Activated CD4-positive, alpha-beta T cell treated with anti-CD3 and anti-CD28 coated beads, Interleukin-2, amount 10 ng/mL, durations not matched to agents 7 days and 5 days (primary cell): ENCODE data around the gene SYVN1. TPM values are rescaled to one million over a fixed set of nuclear protein-coding genes. Genes with fewer than 3 reads are reported as not detected.

Experiments
- CTCF ChIA-PET: fragments of 350-600 bp; sonication (Branson Sonifier 250); formaldehyde crosslinking; loops from one replicate; lab custom pipeline; 2021; ENCODE audit warnings: antibody characterized with exemption; lab: Charles Lee
- POLR2A ChIA-PET: fragments of 350-600 bp; sonication (Branson Sonifier 250); formaldehyde crosslinking; loops from one replicate; lab custom pipeline; 2021; ENCODE audit warnings: antibody characterized with exemption; lab: Charles Lee
- DNase-seq: peaks from one replicate; pipeline ENCODE4 v3.0.0-alpha.2; 2020
- H3K27ac Mint-ChIP-seq: one replicate; pipeline ENCODE4 v1.8.0; 2021; ENCODE audit warnings: mild to moderate bottlenecking, moderate library complexity, mixed read lengths
- H3K27me3 Mint-ChIP-seq: one replicate; pipeline ENCODE4 v1.8.0; 2021; ENCODE audit warnings: mixed read lengths
- H3K36me3 Mint-ChIP-seq: one replicate; pipeline ENCODE4 v1.8.0; 2021; ENCODE audit warnings: low read depth, mixed read lengths
- H3K4me1 Mint-ChIP-seq: one replicate; pipeline ENCODE4 v1.8.0; 2021; ENCODE audit warnings: mixed read lengths
- H3K4me3 Mint-ChIP-seq: one replicate; pipeline ENCODE4 v1.8.0; 2021; ENCODE audit warnings: mild to moderate bottlenecking, moderate library complexity, mixed read lengths
- H3K9me3 Mint-ChIP-seq: one replicate; pipeline ENCODE4 v1.8.0; 2021; ENCODE audit warnings: mixed read lengths
- microRNA-seq: library from miRNA; unstranded; fragments of <30 nt; microRNA quantifications from one replicate; pipeline ENCODE4 v1.2.0, GENCODE V29; 2021; ENCODE audit warnings: borderline microRNAs expressed, borderline replicate concordance
- total RNA-seq, 2 experiments: library from RNA; stranded (reverse); gene quantifications; one replicate each; pipeline ENCODE4 v1.2.3, GENCODE V29; 2021

Gene SYVN1
- total RNA-seq, 2 experiments from 2014 or later: 40.5 to 42.2 TPM

GRCh38 chr11:65084598-65085375 is 49.5 kb downstream of the SYVN1 start:
- peaks cover 49% of the 10 kb centered on the region for H3K4me1 Mint-ChIP-seq
- POLR2A ChIA-PET: interaction anchor here (0.6 kb wide), 1 partner anchor 8 kb away, joined by 4 read pairs; no protein-coding TSS in a partner anchor
- CTCF ChIA-PET: interaction anchor here (0.9 to 2.5 kb wide), 5 partner anchors 10 to 71 kb away, joined by 3 to 8 read pairs (median 4); partner anchors contain the start of genes ARL2, FAU, MRPL49 and TM7SF2
- H3K27me3 Mint-ChIP-seq: no peaks in the 10 kb centered on the region
- H3K9me3 Mint-ChIP-seq: no peaks in the 10 kb centered on the region
- no peak for DNase-seq
- peaks cover 48% of the 10 kb centered on the region for H3K36me3 Mint-ChIP-seq
- H3K27ac Mint-ChIP-seq: peak overlapping the region; percentile 99
- peak overlapping the region; percentile 98 for H3K4me3 Mint-ChIP-seq

GRCh38 chr11:65083834-65084597 is 50.3 kb downstream of the SYVN1 start, which contains the start of the genes CDCA5 and ZFPL1:
Gene CDCA5 (minus strand): TSS chr11:65084040. CDS start chr11:65083978, 62 bp downstream.
Gene ZFPL1 (plus strand): TSS chr11:65084222. CDS start chr11:65084699, 477 bp downstream.
- Mint-ChIP-seq H3K9me3 (no peaks in the 10 kb centered on the region), H3K27me3 (no peaks in the 10 kb centered on the region), H3K27ac (peak within 1 kb of the TSS; percentile 99), H3K36me3 (peaks cover 45% of the 10 kb centered on the region), H3K4me3 (peak within 1 kb of the TSS; percentile 98), H3K4me1 (peaks cover 51% of the 10 kb centered on the region)
- CTCF ChIA-PET: interaction anchor here (0.7 to 5.0 kb wide), 6 partner anchors 11 to 69 kb away, joined by 3 to 24 read pairs (median 4); partner anchors contain the start of genes ARL2, TM7SF2 and ZNHIT2
- POLR2A ChIA-PET: no interaction called here
- DNase-seq: peak; percentile 97

- CTCF ChIA-PET: interaction anchor here (0.5 to 5.0 kb wide), 10 partner anchors 11 to 239 kb away, joined by 3 to 24 read pairs (median 4); partner anchors contain the start of genes ARL2, TM7SF2 and ZNHIT2
- DNase-seq: peak; percentile 17
- Mint-ChIP-seq H3K36me3 (peaks cover 53% of the 10 kb centered on the region), H3K27me3 (no peaks in the 10 kb centered on the region), H3K27ac (peak overlapping the region; percentile 99), H3K4me1 (peaks cover 59% of the 10 kb centered on the region), H3K9me3 (no peaks in the 10 kb centered on the region), H3K4me3 (peak overlapping the region; percentile 98)
- POLR2A ChIA-PET: interaction anchor here (0.7 kb wide), 1 partner anchor 417 kb away, joined by 3 read pairs; no protein-coding TSS in a partner anchor
Measured at GRCh38 chr11:65083134-65083833, 51.0 kb downstream of the SYVN1 start.

- H3K4me1 Mint-ChIP-seq: peaks cover 58% of the 10 kb centered on the region
- POLR2A ChIA-PET: no interaction called here
Measured at GRCh38 chr11:65078786-65079342, 55.5 kb downstream of the SYVN1 start.

GRCh38 chr11:65078151-65078550 is 56.2 kb downstream of the SYVN1 start:
- Mint-ChIP-seq H3K4me3 (no peak overlapping the region), H3K4me1 (peaks cover 52% of the 10 kb centered on the region)

More at GRCh38 chr11:65078786-65079342, 55.5 kb downstream of the SYVN1 start:
- DNase-seq: no peak
- no peak overlapping the region for H3K4me3 Mint-ChIP-seq
- H3K36me3 Mint-ChIP-seq: peaks cover 62% of the 10 kb centered on the region
- H3K9me3 Mint-ChIP-seq: no peaks in the 10 kb centered on the region
- no peaks in the 10 kb centered on the region for H3K27me3 Mint-ChIP-seq
- peak overlapping the region; percentile 91 for H3K27ac Mint-ChIP-seq
- CTCF ChIA-PET: interaction anchor here (0.6 to 5.0 kb wide), 6 partner anchors 15 to 268 kb away, joined by 3 to 24 read pairs (median 4); partner anchors contain the start of genes ARL2, MEN1 and TM7SF2

GRCh38 chr11:65077451-65077850 is 56.9 kb downstream of the SYVN1 start:
- Mint-ChIP-seq H3K4me3 (no peak overlapping the region), H3K9me3 (no peaks in the 10 kb centered on the region), H3K27me3 (no peaks in the 10 kb centered on the region), H3K4me1 (peaks cover 45% of the 10 kb centered on the region), H3K36me3 (peaks cover 50% of the 10 kb centered on the region), H3K27ac (peak overlapping the region; percentile 50)
- DNase-seq: no peak
- ChIA-PET CTCF (interaction anchor here (1.2 to 2.5 kb wide), 4 partner anchors 18 to 267 kb away, joined by 3 to 6 read pairs (median 4); partner anchors contain the start of gene MEN1), POLR2A (no interaction called here)

More at GRCh38 chr11:65078151-65078550, 56.2 kb downstream of the SYVN1 start:
- ChIA-PET POLR2A (interaction anchor here (0.7 kb wide), 1 partner anchor 23 kb away, joined by 3 read pairs; no protein-coding TSS in a partner anchor), CTCF (interaction anchor here (1.4 to 1.7 kb wide), 4 partner anchors 16 to 267 kb away, joined by 3 to 5 read pairs (median 4); partner anchors contain the start of genes ARL2 and MEN1)
- Mint-ChIP-seq H3K36me3 (peaks cover 56% of the 10 kb centered on the region), H3K9me3 (no peaks in the 10 kb centered on the region), H3K27ac (peak overlapping the region; percentile 91), H3K27me3 (no peaks in the 10 kb centered on the region)
- DNase-seq: peak; percentile 81

Small RNA genes lying within 50 kb of the gene (microRNA-seq; reads per million reads assigned to microRNA genes)
- not detected for gene MIR6751

Other genes starting within 250 kb of the SYVN1 start
- gene ATG2A, start 217.3 kb downstream of the SYVN1 start, total RNA-seq: 10 to 100 TPM; 23.0 to 25.7 TPM
- gene PPP2R5B, start 209.8 kb downstream of the SYVN1 start, total RNA-seq: 10 to 100 TPM; 12.0 to 13.7 TPM
- gene GPHA2, start 198.6 kb downstream of the SYVN1 start, total RNA-seq: not detected
- under 1 TPM; 0.20 to 0.54 TPM for gene MAJIN, start 162.4 kb downstream of the SYVN1 start, total RNA-seq
- under 1 TPM in 1 of 2 experiments, not detected in 1; 0.10 TPM for gene BATF2, start 137.5 kb downstream of the SYVN1 start, total RNA-seq
- gene ARL2, start 120.4 kb downstream of the SYVN1 start, total RNA-seq: 10 to 100 TPM; 62.4 to 65.3 TPM
- 10 to 100 TPM; 28.3 to 34.8 TPM for gene SNX15, start 107.1 kb downstream of the SYVN1 start, total RNA-seq
- 10 to 100 TPM; 35.9 to 40.5 TPM for gene SAC3D1, start 93.3 kb downstream of the SYVN1 start, total RNA-seq
- gene NAALADL1, start 76.0 kb downstream of the SYVN1 start, total RNA-seq: 1 to 10 TPM; 6.3 to 7.3 TPM
- gene CDCA5, start 50.5 kb downstream of the SYVN1 start, total RNA-seq: 100 to 1,000 TPM; 105 to 109 TPM
- 10 to 100 TPM; 27.2 to 29.8 TPM for gene ZFPL1, start 50.3 kb downstream of the SYVN1 start, total RNA-seq
- gene VPS51, start 38.3 kb downstream of the SYVN1 start, total RNA-seq: 100 to 1,000 TPM; 146 to 148 TPM
- gene TM7SF2, start 22.6 kb downstream of the SYVN1 start, total RNA-seq: 10 to 100 TPM; 26.1 to 27.7 TPM
- 1 to 10 TPM; 8.6 to 9.9 TPM for gene ZNHIT2, start 16.8 kb downstream of the SYVN1 start, total RNA-seq
- gene FAU, start 12.4 kb downstream of the SYVN1 start, total RNA-seq: 1,000 to 10,000 TPM; 1,051 to 1,116 TPM
- gene MRPL49, start 12.2 kb downstream of the SYVN1 start, total RNA-seq: 10 to 100 TPM; 49.5 to 55.4 TPM
- gene SPDYC, start 35.7 kb upstream of the SYVN1 start, total RNA-seq: not detected
- gene CAPN1, start 47.4 kb upstream of the SYVN1 start, total RNA-seq: 100 to 1,000 TPM; 192 to 207 TPM
- 10 to 100 TPM; 47.7 to 55.2 TPM for gene POLA2, start 127.4 kb upstream of the SYVN1 start, total RNA-seq
- under 1 TPM; 0.25 to 0.67 TPM for gene CDC42EP2, start 180.3 kb upstream of the SYVN1 start, total RNA-seq
- 10 to 100 TPM; 61.1 to 75.6 TPM for gene DPF2, start 199.3 kb upstream of the SYVN1 start, total RNA-seq
- gene TIGD3, start 220.2 kb upstream of the SYVN1 start, total RNA-seq: under 1 TPM; 0.42 to 0.79 TPM
- 10 to 100 TPM; 40.9 TPM for gene SLC25A45, start 248.1 kb upstream of the SYVN1 start, total RNA-seq